Endothelial cell of umbilical vein (primary cell): ENCODE results near the gene SIGLEC15. TPM values are rescaled to one million over a fixed set of nuclear protein-coding genes. Genes with fewer than 3 reads are reported as not detected.
"Not testable (repeated sequence)": the region's sequence is repeated elsewhere in the genome, so short reads cannot be mapped to it uniquely, and the experiment has no call there.

Source experiments
- BruUV-seq: library from RNA; stranded (reverse); fragments of 400-500 nt; replicated peaks from 2 replicates; lab custom pipeline; 2021; lab: Mats Ljungman, UMichigan
- CTCF ChIA-PET: fragments of 300-600, 350-600 bp; sonication (Branson Sonifier 250); formaldehyde crosslinking; loops from one replicate; lab custom pipeline; 2021; ENCODE audit warnings: antibody characterized with exemption, inconsistent platforms; lab: Charles Lee
- POLR2A ChIA-PET: fragments of 300-600, 350-600 bp; sonication (Branson Sonifier 250); formaldehyde crosslinking; loops from one replicate; lab custom pipeline; 2021; ENCODE audit warnings: antibody characterized with exemption, inconsistent platforms; lab: Charles Lee
- DNase-seq: peaks from one replicate; pipeline ENCODE4 v3.0.0-alpha.2; 2011; ENCODE audit warnings: low read depth, low spot score
- FAIRE-seq: peaks from 2 replicates; lab custom pipeline; 2011; peaks lifted over from hg19 to GRCh38; lab: Jason Lieb, UNC
- H2AFZ ChIP-seq: 2 replicates; pipeline ENCODE4 v1.6.0; 2012; ENCODE audit warnings: low read depth, low read length, control low read depth, inconsistent platforms
- H3K27ac ChIP-seq: 2 replicates; pipeline ENCODE4 v1.5.1; 2011; ENCODE audit warnings: low read depth, mild to moderate bottlenecking, control low read depth, low read length, moderate library complexity; ENCODE audit not compliant: insufficient read depth
- H3K27me3 ChIP-seq, 2 experiments: 2 replicates each; pipeline versions ENCODE4 v1.6.0 to v1.6.1; 2011; ENCODE audit warnings: low read length in 2 of 2, mixed read lengths in 1 of 2; ENCODE audit not compliant: control insufficient read depth in 2 of 2, insufficient read depth in 2 of 2
- H3K36me3 ChIP-seq, 2 experiments: 2 replicates in 1 of 2; 3 replicates in 1 of 2; pipeline ENCODE4 v1.5.1; 2011; ENCODE audit warnings: low read length in 2 of 2, mild to moderate bottlenecking in 1 of 2, moderate library complexity in 1 of 2; ENCODE audit not compliant: control insufficient read depth in 2 of 2, insufficient read depth in 2 of 2; ENCODE audit errors: extremely low read depth in 1 of 2
- H3K4me1 ChIP-seq: 3 replicates; pipeline ENCODE4 v1.5.1; 2011; ENCODE audit warnings: mild to moderate bottlenecking, low read length; ENCODE audit not compliant: control insufficient read depth, insufficient read depth; ENCODE audit errors: extremely low read depth
- H3K4me2 ChIP-seq: 2 replicates; pipeline ENCODE4 v1.6.1; 2011; ENCODE audit warnings: low read length, control low read depth, mixed read lengths; ENCODE audit not compliant: insufficient read depth
- H3K4me3 ChIP-seq, 3 experiments: fragments of 200-600 bp in 1 of 3; sonication (generic), shearing (Covaris generic) in 1 of 3; replicated peaks in 1 of 3; 2 replicates each; pipeline ENCODE4 v1.5.1; 2011 to 2016; ENCODE audit warnings: control low read depth in 3 of 3, low read length in 3 of 3, mild to moderate bottlenecking in 2 of 3, inconsistent platforms in 1 of 3, low read depth in 1 of 3, moderate library complexity in 1 of 3; ENCODE audit not compliant: insufficient read depth in 1 of 3
- H3K79me2 ChIP-seq: 2 replicates; pipeline ENCODE4 v1.6.0; 2012; ENCODE audit warnings: low read length, inconsistent platforms; ENCODE audit not compliant: control insufficient read depth, insufficient read depth
- H3K9ac ChIP-seq: replicated peaks from 2 replicates; pipeline ENCODE3; 2011; ENCODE audit warnings: low read length, control low read depth; ENCODE audit not compliant: insufficient read depth; ENCODE audit errors: extremely low read depth
- H3K9me1 ChIP-seq: replicated peaks from 3 replicates; pipeline ENCODE4 v1.6.0; 2011; ENCODE audit warnings: mild to moderate bottlenecking, low read length; ENCODE audit not compliant: control insufficient read depth, insufficient read depth; ENCODE audit errors: extremely low read depth
- H3K9me3 ChIP-seq: replicated peaks from 2 replicates; pipeline ENCODE4 v1.5.1; 2012; ENCODE audit warnings: low read length, inconsistent platforms; ENCODE audit not compliant: control insufficient read depth, insufficient read depth
- H4K20me1 ChIP-seq: replicated peaks from 2 replicates; pipeline ENCODE3; 2011; ENCODE audit warnings: mild to moderate bottlenecking, low read length; ENCODE audit not compliant: control insufficient read depth, insufficient read depth; ENCODE audit errors: extremely low read depth
- FOS ChIP-seq: IDR thresholded peaks from 2 replicates; pipeline ENCODE4 v1.6.1; 2011; ENCODE audit warnings: mild to moderate bottlenecking, low read length, moderate library complexity, borderline replicate concordance; ENCODE audit not compliant: insufficient read depth
- GATA2 ChIP-seq: IDR thresholded peaks from 2 replicates; pipeline ENCODE4 v1.7.0; 2011; ENCODE audit warnings: low read depth, mild to moderate bottlenecking, moderate library complexity, mixed read lengths, low read length; ENCODE audit not compliant: insufficient read length, insufficient read depth
- JUN ChIP-seq: IDR thresholded peaks from 2 replicates; pipeline ENCODE4 v1.6.1; 2011; ENCODE audit warnings: borderline replicate concordance, low read depth; ENCODE audit not compliant: insufficient read length, insufficient read depth
- MAX ChIP-seq: IDR thresholded peaks from 2 replicates; pipeline ENCODE4 v1.6.1; 2011; ENCODE audit not compliant: insufficient read depth, insufficient read length
- POLR2A ChIP-seq: IDR thresholded peaks from 2 replicates; pipeline ENCODE4 v1.6.1; 2012; ENCODE audit warnings: low read depth, mild to moderate bottlenecking, control low read depth, low read length
- POLR2AphosphoS5 ChIP-seq: IDR thresholded peaks from 2 replicates; pipeline ENCODE4 v1.6.1; 2012; ENCODE audit warnings: low read depth, mild to moderate bottlenecking, control low read depth, low read length, moderate library complexity; ENCODE audit not compliant: insufficient read depth
- dilution Hi-C: fragments of 300-500 bp; cut with MboI; formaldehyde crosslinking; loops from one replicate; pipeline ENCODE4 v1.15.0; 2019; ENCODE audit warnings: low sequenced_read_pairs; ENCODE audit not compliant: extremely low pct_ligation_motif_present
- intact Hi-C: fragments of 100-400 bp; cut with micrococcal nuclease; formaldehyde crosslinking; loops from one replicate; pipeline ENCODE4 v1.10.0; 2022
- polyA plus RNA-seq, 4 experiments: library from polyadenylated mRNA; depleted of rRNA in 3 of 4; stranded (reverse) in 3 of 4; unstranded in 1 of 4; fragments of >200 nt; gene quantifications; 2 replicates each; pipeline versions ENCODE4 v1.2.1 to v1.2.3, GENCODE V29; 2011 to 2012; ENCODE audit warnings: missing spikeins in 1 of 4
- total RNA-seq: library from RNA; stranded (reverse); gene quantifications from 2 replicates; pipeline ENCODE4 v1.2.3, GENCODE V29; 2021

The SIGLEC15 gene
- total and polyA plus RNA-seq, 2 donors (not counting 3 experiments of a cell fraction or from before 2014, with no cell fraction given) = not detected

- DNase-seq (no peak), FAIRE-seq (no peak)
- Histone ChIP-seq H3K4me2 (no peak overlapping the region), H3K36me3 (no peaks in the 10 kb centered on the region), H3K9ac (no peak overlapping the region), H3K27ac (no peak overlapping the region), H3K9me3 (no peaks in the 10 kb centered on the region), H4K20me1 (no peaks in the 10 kb centered on the region), H2AFZ (no peak overlapping the region), H3K27me3 (no peaks in the 10 kb centered on the region), H3K9me1 (no peaks in the 10 kb centered on the region), H3K79me2 (no peaks in the 10 kb centered on the region), H3K4me3 (no peak overlapping the region), H3K4me1 (peaks cover 26% of the 10 kb centered on the region)
- ChIA-PET CTCF (interaction anchor here (1.0 to 1.4 kb wide), 4 partner anchors 9 to 83 kb away, joined by 3 to 4 read pairs (median 3); no protein-coding TSS in a partner anchor), POLR2A (no interaction called here)
- intact Hi-C loops (no loop called here), dilution Hi-C loops (no loop called here)
- no TSS peak for BruUV-seq
- TF ChIP-seq MAX (no peak), FOS (no peak), GATA2 (no peak), POLR2AphosphoS5 (no peak), POLR2A (no peak)
Observed at GRCh38 chr18:45805551-45805950, 19.9 kb upstream of the SIGLEC15 start.

GRCh38 chr18:45806226-45806625 is 19.2 kb upstream of the SIGLEC15 start:
- H3K27ac ChIP-seq = no peak overlapping the region
- intact Hi-C loops = no loop called here
- dilution Hi-C loops = no loop called here
- FAIRE-seq (no peak), DNase-seq (peak; percentile 47)
- H3K9me1 ChIP-seq = no peaks in the 10 kb centered on the region
- H3K27me3 ChIP-seq = no peaks in the 10 kb centered on the region
- no peak overlapping the region for H3K4me2 ChIP-seq
- H3K4me3 ChIP-seq = no peak overlapping the region
- TF ChIP-seq JUN (no peak), FOS (peak; percentile 8)
- no peaks in the 10 kb centered on the region for H4K20me1 ChIP-seq
- H3K79me2 ChIP-seq = no peaks in the 10 kb centered on the region
- ChIA-PET POLR2A (no interaction called here), CTCF (interaction anchor here (1.0 to 1.4 kb wide), 5 partner anchors 9 to 83 kb away, joined by 3 to 4 read pairs (median 3); no protein-coding TSS in a partner anchor)
- no TSS peak for BruUV-seq
- no peaks in the 10 kb centered on the region for H3K36me3 ChIP-seq
- H3K9ac ChIP-seq = no peak overlapping the region
- H2AFZ ChIP-seq = peak overlapping the region; percentile 83
- peaks cover 26% of the 10 kb centered on the region for H3K4me1 ChIP-seq
- H3K9me3 ChIP-seq = no peaks in the 10 kb centered on the region

- H3K4me2 ChIP-seq, H4K20me1 ChIP-seq, BruUV-seq, FAIRE-seq, H3K9me1 ChIP-seq, H3K27ac ChIP-seq, H3K9ac ChIP-seq, intact Hi-C loops, H3K4me3 ChIP-seq, H3K27me3 ChIP-seq, H2AFZ ChIP-seq, dilution Hi-C loops, H3K9me3 ChIP-seq, H3K79me2 ChIP-seq, POLR2A ChIA-PET, DNase-seq, H3K36me3 ChIP-seq: not testable (repeated sequence)
- CTCF ChIA-PET = interaction anchor here (1.0 to 1.3 kb wide), 4 partner anchors 9 to 43 kb away, joined by 3 to 4 read pairs (median 4); no protein-coding TSS in a partner anchor
- H3K4me1 ChIP-seq = peaks cover 17% of the 10 kb centered on the region
Observed at GRCh38 chr18:45807144-45807543, 18.3 kb upstream of the SIGLEC15 start.
